Astrocyte (in vitro differentiated cells and primary cell): ENCODE results near the gene MRPS9.

Experiments used
- CTCF ChIP-seq: IDR thresholded peaks from 2 replicates; pipeline ENCODE4 v1.5.1; 2011; ENCODE audit warnings: low read depth, mild to moderate bottlenecking, inconsistent platforms, low read length, moderate library complexity; ENCODE audit not compliant: insufficient read depth
- EZH2 ChIP-seq: IDR thresholded peaks from 2 replicates; pipeline ENCODE4 v1.6.1; 2012; ENCODE audit warnings: mild to moderate bottlenecking, low read length, inconsistent platforms; ENCODE audit not compliant: insufficient read depth

DNA sequence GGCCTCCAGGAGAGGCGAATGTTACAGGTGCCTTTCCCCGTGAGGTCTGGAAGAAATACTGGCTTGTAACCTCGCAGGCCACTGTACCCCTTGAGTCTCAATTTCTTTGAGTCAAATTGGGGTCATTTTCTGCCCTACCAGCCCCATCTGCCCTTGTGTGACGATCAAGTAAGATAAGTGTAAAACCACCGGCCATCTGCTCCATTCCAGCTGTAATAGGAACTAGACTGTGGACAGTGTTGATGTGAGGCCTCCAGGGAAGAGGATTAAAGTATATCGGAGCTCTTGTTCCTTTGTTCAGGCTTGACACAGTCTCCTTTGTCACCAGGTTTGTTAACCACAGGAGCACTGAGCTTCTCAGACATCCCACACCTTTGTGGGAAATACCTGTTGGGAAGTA is 65.6 kb downstream of the MRPS9 start:
- TF ChIP-seq CTCF (no peak), EZH2 (no peak)
